ENCODE measurements around the gene CCDC34.

Gene CCDC34

DNA sequence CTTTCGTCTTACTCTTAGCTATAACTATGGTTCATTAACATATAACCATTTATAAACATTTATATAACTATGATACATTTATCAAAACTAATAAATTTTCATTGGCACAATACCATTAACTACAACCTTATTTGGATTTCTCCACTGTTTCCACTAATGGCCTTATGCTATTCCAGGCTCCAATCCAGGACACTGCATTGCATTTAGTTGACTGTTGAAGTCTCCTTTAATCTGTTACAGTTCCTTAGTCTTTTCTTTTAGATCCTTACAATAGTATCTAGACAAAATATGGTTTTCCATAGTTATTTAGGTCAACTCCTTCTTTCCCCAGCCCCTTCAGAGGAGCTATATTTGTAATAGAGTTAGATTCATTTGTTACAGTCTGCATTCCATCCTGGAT, 47.2 kb downstream of the CCDC34 start:
- DNase-seq, result no peak

DNA sequence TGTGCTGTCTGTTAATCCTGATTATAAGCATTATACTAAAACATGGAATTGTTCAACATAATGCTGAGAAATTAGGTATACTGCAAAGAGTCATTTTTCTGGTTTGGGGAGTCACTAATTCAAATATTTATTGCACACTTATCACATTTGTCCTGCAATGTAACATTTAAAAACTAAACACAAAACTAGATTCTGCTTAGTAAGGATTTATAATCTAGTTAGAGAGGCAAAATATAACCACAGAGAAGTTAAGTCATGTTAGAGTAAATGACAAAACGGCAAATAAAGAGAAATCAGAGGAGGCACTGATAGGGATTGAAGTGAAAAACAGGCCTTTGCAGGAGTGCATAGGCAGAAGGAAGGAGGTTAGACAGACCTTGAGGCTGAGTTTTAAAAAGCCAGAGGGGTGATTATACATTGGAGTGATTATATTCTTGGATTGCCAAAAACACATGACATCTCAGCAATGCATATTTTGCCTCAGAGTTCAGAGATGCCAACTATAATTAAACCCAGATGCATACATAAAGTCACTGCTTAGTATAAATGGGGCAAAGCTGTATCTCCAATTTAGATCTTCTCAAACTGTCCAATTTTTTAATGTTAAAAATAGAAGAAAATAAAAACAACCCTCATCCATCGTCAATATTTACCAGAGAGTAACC, 49.7 kb downstream of the CCDC34 start:
- no peak for DNase-seq

DNA sequence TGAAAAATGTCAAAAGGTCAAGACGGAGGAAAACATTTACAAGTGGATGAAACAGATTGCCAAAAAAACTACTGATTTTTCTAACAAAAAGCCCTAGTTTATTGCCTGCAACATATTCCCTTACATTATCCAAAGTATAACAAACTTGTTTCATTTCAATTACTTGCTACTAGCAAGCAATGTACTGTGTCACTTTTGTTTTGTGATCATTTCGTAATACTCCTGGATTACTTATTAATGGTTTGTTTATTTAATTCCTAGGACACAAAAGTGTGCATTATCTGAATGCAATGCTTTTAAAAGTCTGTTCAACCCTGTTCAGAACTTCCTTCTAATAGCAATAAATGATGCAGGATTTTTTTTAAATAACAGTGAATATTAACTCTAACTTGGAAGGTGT, 50.9 kb downstream of the CCDC34 start:
- no peak for DNase-seq

DNA sequence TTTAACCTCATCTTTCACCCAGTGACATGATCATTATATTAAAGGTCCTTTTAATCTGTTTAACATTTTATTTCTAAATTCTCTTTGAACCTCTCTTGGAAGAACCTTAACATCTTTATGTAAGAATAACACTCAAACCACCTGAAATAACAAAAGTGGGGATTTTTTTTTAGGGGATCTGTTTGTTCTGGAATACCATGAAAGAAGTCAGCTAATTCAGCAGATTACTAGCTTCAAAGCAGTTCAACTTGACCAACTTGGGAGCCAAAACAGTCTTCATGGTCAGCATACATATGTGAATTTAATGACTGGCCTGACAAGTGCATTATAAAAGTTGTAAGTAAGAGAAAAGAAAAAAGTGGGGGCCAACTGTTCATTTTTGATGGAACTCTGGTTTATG, 52.3 kb downstream of the CCDC34 start:
- DNase-seq, result no peak

DNA sequence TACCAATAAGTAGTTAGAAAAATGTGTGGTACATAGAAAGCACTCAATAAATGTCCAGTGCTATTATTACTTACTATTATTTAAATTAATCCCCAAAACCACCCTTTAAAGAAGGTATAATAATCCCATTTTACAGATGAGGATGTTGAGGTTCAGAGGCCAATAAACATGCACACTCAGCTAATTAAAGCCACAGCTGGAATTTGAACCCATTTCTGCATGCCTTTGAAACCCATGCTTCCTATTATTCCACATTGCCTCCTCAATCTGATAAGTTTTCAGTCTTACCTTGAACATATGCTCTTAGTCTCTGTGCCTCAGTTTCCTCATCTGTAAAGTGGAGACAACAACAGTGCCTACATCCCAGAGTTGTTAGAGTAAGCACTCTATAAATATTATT, 52.8 kb downstream of the CCDC34 start:
- DNase-seq, result no peak

DNA sequence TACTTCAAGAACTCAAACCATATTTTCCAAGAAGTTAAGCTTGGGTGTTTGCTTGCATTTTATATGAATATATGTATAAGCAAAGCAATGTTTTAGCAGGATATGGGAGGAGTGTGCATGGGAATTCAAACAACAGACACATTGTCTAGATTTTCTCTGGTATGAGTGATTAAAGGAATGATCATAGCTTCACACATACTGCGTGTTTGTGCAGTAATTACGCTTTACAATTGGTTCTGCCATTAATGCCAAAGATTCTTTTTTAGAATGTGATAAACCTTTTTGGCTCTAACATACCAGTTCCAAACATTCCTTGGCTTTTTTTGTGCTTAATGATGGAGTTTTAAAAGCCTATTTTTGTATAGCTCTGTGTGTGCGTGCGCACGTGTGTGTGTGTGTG, 54.0 kb downstream of the CCDC34 start:
- no peak for DNase-seq

DNA sequence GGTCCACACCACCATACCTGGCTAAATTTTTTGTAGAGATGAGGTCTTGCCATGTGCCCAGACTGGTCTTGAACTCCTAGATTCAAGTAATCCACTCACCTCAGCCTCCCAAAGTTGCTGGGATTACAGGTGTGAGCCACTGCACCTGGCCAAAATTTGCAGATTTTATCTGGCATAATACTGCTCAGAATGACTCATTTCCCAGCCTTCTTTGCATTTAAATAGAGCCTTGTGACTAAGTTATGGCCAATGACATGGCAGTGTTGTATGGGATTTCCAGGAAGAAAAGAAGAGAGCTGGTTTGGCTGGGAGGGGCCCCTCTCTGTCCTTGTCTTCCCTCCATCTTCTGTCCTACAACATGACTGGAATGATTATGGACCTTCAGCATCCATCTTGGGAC, 55.8 kb downstream of the CCDC34 start:
- DNase-seq, result no peak

DNA sequence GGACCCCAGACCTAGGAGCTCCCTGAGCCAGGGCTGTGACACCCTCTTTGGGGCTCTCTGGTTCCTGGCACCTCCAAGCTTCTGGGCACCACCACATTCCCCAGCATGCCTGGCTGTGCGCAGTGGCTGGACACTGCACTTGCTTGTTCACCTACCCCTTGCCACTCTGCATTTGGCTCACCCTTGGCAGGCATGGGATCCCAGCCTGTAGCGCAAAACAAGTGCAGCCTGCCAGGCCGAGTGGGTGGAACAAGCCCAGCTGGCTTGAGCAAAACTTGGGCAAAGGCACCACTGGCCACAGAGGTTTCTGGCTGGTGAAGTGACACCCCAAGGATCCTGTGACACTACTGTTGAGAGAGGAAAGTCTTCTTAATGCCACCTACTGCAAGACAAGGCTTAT, 57.3 kb downstream of the CCDC34 start:
- no peak for DNase-seq

DNA sequence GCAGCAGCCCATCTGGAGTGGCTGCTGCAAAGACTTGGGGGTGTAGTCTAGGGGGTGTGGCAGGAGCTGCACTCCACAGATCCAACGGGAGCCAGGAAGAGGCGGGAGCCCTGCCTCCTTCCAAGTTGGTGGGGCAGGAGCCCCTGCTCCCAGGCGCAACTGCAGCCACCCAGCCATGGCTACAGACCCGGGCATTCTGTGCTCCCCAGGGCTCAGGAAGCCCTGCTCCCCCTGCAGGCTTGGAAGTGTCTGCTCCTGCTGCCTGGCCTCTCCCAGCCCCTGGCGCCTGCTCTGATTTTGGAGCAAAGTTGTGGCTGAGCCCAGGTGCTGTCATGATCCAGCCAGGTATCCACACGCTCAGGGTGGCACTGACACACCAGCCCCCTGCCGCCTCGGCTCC, 58.5 kb downstream of the CCDC34 start:
- no peak for DNase-seq

DNA sequence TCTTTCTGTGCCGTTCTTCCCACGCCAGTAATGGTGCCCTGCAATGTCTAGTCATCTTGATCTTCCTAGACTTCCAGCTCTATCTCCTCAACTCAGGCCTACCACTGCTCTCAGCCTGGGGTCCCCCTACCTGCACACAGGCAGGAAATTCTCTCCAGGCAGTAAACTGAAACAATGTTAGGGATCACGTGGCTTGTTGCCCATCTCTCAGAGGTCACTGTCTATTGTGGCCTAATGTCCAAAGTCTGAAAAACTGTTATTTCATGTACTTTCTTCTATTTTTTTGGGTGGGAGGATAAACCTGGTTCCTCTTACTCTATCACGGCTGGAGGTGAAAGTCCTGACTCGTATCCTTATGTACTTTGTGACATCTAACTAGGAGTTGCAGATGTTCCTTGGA, 59.1 kb downstream of the CCDC34 start:
- no peak for DNase-seq

DNA sequence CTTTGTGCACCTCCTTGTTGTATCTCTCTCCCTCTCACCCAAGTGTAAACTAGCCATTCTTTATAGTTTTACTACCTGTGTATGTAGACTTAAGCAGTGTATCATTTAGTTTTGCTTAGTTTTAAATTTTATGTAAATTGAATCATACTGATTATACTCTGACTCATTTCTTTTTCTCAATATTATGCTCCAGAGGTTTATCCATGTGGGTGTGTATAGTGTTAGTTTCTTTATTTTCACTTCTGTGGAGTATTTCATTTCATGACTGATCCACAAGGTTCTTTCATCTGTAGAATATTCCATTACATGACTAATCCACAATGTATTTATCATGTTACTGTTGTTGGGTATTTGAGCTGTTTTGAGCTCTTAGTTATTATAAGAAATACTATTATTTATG, 62.0 kb downstream of the CCDC34 start:
- no peak for DNase-seq

DNA sequence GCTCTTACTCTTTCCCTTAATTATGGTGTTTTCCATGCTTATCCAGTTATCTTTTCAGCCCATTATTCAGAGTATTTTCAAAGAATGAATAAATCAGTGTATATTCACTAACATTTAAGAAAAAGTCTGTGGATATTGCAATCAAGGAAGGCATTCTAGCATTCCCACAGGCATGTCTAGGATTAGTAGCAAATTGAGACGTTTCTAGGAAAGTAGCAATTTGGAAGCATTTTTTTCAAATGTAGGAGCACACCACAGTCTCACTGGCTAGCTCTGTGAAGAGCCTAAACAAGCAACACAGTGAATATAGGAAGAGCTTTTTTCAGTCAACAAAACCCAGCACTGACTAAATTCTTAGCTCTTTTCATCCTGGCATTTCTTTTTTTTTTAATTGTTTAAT, 65.4 kb downstream of the CCDC34 start:
- DNase-seq, result no peak

DNA sequence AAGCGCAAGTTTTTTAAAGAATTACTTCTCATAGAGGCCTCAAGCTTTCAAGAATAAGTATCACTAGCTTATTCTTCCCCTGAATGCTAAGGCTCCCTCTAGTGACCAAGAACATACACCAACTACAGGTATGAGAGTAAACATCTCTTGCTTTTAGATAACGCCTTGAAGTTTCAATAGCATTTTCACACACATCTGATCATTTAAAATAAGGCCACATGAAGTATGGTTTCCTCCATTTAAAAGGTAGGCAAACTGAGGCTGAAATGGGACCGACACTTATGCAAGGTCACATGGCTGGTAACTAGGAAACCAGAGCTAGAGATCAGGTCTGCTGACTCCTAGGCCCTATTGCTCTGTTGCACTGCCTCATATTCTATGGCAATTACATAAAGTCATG, 66.5 kb downstream of the CCDC34 start:
- no peak for DNase-seq

DNA sequence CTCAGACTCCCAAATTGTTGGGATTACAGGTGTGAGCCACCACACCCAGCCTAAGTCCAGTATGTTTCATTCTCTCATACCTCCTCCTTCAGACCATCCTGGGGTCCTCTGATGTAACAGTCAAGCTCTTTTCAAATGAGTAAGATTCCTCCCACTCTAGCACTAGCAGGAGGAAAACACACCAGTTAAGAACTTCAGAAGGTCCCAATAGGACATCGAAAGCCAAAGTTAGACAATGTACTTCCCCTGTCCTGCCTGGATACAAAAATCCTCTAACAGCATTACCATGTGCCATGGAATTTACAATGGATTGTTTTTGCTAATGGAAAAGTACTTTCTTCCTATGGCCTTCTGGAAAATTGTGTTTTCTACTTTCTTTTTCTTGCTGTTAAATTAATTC, 67.1 kb downstream of the CCDC34 start:
- no peak for DNase-seq

DNA sequence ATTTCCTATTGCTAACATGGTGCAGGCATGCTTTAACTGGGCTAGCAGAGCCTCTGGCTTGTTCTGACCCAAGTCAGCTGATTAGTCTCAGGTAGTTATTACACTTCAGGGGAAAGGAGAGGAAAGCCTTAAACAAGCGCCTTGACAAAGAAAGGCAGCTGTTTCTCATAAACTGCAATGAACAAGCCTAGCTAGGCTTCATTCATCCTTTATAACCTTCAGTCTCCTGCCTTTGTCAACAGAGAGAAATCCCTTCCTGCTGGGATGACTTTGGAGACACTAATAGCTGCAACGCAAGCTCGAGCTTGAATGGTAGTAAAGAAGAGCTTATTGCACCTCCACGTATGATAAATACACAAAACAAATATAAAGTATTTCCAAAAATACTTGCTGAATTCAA, 68.4 kb downstream of the CCDC34 start:
- no peak for DNase-seq

DNA sequence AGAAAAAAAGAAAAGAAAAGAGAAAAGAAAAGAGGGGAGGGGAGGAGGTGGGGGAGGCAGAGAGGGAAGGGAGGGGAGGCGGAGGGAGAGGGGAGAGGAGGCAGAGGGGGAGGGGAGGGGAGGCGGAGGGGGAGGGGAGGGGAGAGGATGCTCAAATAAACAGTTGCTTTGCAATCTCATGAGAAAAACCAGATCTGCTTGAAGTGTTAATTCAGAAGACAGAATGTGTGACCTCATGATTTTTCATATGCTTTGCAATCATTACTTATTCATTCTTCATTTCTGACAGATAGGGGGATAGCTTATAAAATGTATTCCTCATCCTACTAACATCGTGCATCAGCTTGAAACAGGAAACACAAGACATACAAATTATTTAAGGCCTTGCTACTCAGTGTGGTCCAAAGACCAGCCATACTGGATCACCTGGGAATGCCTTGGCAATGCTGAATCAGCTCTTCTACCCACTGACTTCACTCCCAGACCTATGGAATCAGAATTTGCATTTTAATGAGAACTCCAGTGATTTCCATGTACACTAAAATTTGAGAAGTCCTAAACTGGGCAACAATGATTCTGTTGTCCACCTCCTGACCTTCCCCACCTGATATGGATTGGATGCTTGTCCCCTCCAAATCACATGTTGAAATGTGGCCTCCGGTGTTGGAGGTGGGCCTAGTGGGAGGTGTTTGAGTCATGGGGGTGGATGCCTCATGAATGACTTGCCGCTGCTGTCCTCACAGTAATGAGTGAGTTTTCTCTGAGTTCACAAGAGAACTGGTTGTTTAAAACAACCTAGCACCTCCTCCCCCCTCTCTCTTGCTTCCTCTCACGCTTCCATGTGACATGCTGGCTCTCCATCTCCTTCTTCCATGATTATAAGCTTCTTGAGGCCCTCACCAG, 69.2 kb downstream of the CCDC34 start:
- no peak for DNase-seq

DNA sequence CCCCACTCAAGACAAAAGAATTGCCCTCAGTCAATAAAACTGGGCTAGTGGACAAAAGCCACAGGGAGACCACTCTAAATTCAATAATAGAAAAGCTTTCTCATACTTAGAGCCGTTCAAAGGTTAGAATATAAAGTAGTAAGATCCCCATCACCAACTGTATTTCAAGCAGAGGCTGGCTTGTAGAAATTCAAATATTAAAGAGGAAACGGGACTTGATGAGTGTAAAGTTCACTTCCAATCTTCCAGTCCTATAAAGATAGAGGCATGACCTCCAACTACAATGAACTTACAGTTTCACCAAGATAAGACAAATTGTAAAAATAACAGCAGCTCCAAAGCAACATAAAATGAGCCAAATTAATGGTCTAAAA, 70.4 kb downstream of the CCDC34 start:
- DNase-seq, result no peak

DNA sequence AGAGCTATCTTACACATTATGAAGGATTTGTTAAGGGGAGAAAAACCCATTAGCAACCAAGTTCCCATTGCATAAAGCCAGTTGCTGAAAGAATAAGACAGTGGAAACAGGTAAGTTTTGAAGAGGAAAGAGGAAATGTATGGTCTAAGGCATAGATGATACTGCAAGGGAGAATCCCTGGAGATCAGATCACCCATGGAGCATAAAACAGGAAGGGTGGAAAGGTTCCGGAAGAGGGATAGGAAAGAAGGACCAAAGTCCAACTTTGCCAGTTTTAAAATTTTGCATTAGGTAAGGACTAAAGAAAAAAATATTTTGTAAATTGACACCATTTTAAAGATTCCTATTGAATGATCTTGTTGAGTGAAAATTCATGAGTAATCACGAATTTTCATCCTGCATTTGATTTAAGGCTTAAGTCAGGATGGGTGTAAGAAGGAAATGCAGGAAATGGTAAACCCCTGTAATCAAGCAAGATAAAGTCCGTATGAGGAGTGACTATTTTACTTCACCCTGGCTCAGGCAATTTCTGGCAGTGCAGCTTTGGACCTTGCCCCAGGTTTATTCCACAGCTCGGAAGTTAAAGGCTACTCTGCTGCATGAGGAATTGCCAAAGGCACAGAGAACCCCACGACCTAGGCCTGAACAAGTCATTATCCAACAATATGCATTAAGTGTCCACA, 70.9 kb downstream of the CCDC34 start:
- no peak for DNase-seq

DNA sequence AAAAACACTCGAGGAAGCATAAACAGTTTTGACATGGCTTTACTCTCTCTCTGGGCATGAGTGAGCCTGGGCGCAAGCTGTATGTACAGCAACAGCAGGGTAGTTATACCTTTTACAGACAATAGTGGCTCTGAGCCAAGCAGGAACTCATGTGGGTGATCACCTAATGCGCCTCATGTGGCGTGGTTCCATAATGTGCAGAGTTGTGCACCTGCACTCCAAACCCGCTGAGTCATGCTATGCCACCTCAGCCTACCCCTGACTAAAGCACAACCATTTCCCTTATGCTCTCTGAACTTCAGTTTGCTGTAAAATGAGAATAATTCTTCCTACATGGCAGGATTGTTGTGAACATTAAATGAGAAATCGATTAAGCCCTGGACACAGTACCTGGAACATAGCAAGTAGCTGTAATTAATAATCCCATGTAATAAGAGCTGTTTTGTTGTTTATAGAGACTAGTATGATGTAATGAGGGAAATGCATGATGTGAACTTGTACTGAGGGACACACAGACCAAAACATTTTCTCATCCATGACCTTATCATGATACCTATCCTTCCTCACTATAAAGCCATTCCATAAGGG, 71.6 kb downstream of the CCDC34 start:
- DNase-seq, result no peak

DNA sequence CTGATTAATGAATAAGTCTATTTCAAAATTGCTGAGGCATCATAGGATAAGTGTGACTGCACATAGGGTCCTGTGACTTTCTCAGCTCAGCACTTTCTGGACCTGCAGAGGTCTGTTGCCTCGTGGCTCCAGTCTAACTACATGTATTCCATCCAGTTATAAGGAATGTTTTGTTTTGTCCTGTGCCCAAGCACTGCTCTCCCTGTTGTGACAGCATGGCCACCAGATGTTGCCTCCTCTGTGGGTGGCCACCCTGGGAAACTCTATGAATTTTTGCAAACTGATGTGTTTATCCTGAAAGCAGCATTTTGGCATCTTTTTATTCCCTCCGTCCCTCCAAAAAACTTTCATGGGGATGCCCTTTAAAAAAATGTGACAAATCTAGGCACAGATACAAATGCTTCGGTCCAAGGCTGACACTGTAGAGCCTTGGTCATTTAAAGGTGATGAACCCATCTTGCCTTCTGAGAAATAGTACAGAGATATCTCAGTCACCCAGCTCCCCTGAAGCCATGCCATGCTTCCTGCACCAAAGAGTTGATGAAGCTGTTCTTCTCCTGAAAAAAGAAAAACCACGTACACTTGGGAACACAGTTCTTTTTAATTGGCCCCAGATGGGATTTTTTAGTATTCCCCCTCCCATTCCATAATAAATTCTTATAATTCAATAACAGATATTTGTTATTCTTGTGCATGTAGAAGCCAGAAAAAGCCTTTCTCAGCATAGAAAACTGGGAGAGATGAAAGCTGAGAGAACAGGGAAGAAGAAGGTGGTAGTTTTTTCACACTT, 72.6 kb downstream of the CCDC34 start:
- DNase-seq, result no peak

Data from CD4-positive, alpha-beta T cell treated with Interleukin-17A for 4 hours (primary cell).